A549 (cell line): Measurements from ENCODE around the gene TTC28. TPM values are rescaled to one million over a fixed set of nuclear protein-coding genes. Genes with fewer than 3 reads are reported as not detected.

Experiments
- ATAC-seq, 2 experiments: fragments of 200-7000 bp in 1 of 2; fragments of >200 bp in 1 of 2; cut with Nextera tagmentation in 1 of 2; cut with Tn5 transposase in 1 of 2; 3 replicates each; pipeline versions ENCODE4 v1.8.0 to v1.9.1; 2018 to 2020; ENCODE audit warnings: mild to moderate bottlenecking in 1 of 2, moderate library complexity in 1 of 2
- CTCF ChIA-PET: fragments of 300-600 bp; sonication (Branson Sonifier 250); formaldehyde crosslinking; extraction: SDS; loops from one replicate; lab custom pipeline; 2021; ENCODE audit warnings: antibody characterized with exemption, inconsistent platforms; lab: Yijun Ruan, JAX
- POLR2A ChIA-PET: fragments of 350-600 bp; formaldehyde crosslinking; extraction: SDS; loops from one replicate; lab custom pipeline; 2021; ENCODE audit warnings: antibody characterized with exemption, inconsistent platforms; lab: Yijun Ruan, JAX
- DNase-seq, 2 experiments: peaks; one replicate each; pipeline versions ENCODE4 v3.0.0 to v3.0.0-alpha.2; 2011 to 2016; ENCODE audit warnings: low read depth in 1 of 2, low spot score in 1 of 2
- FAIRE-seq: peaks from 2 replicates; lab custom pipeline; 2011; peaks lifted over from hg19 to GRCh38; lab: Jason Lieb, UNC
- H3K27ac ChIP-seq, 2 experiments: fragments of >200 bp; sonication (Bioruptor Twin); formaldehyde crosslinking; 3 replicates each; pipeline ENCODE4 v1.5.1; 2016 to 2017
- H3K4me1 ChIP-seq: fragments of >200 bp; sonication (Bioruptor Twin); formaldehyde crosslinking; 3 replicates; pipeline ENCODE4 v1.6.1; 2016
- H3K4me2 ChIP-seq: fragments of >200 bp; sonication (Bioruptor Twin); formaldehyde crosslinking; 3 replicates; pipeline ENCODE4 v1.6.1; 2016
- H3K4me3 ChIP-seq: fragments of >200 bp; sonication (Bioruptor Twin); formaldehyde crosslinking; 3 replicates; pipeline ENCODE4 v1.5.1; 2016
- H3K9me3 ChIP-seq: fragments of >200 bp; sonication (Bioruptor Twin); formaldehyde crosslinking; 3 replicates; pipeline ENCODE4 v1.6.1; 2016
- CBX8 ChIP-seq: fragments of 200-600 bp; sonication (generic); IDR thresholded peaks from 2 replicates; pipeline ENCODE4 v1.6.1; 2016
- FOSL2 ChIP-seq, 2 experiments: fragments of 450-650 bp in 1 of 2; fragments of >200 bp in 1 of 2; sonication (Bioruptor Twin) in 1 of 2; formaldehyde crosslinking; IDR thresholded peaks; 2 replicates each; pipeline versions ENCODE4 v1.5.0 to v1.6.1; 2016 to 2020; ENCODE audit warnings: mild to moderate bottlenecking in 1 of 2, moderate library complexity in 1 of 2
- FOXS1 ChIP-seq: fragments of 250-450 bp; sonication (Bioruptor Pico); IDR thresholded peaks from 2 replicates; pipeline ENCODE4 v1.5.0; 2020; ENCODE audit warnings: mild to moderate bottlenecking, moderate library complexity
- GATA3 ChIP-seq: IDR thresholded peaks from 2 replicates; pipeline ENCODE4 v1.6.1; 2012; ENCODE audit warnings: borderline replicate concordance
- HDAC2 ChIP-seq: fragments of 200-600 bp; sonication (generic); IDR thresholded peaks from 2 replicates; pipeline ENCODE4 v1.6.1; 2016
- HOXA7 ChIP-seq: fragments of 250-450 bp; sonication (Bioruptor Pico); IDR thresholded peaks from 2 replicates; pipeline ENCODE4 v1.5.0; 2020; ENCODE audit warnings: mild to moderate bottlenecking, moderate library complexity
- HOXB5 ChIP-seq: fragments of 250-450 bp; sonication (Bioruptor Pico); IDR thresholded peaks from 2 replicates; pipeline ENCODE4 v1.5.0; 2020; ENCODE audit warnings: mild to moderate bottlenecking, moderate library complexity
- MYC ChIP-seq: IDR thresholded peaks from 2 replicates; pipeline ENCODE4 v1.6.1; 2012; ENCODE audit warnings: mild to moderate bottlenecking, inconsistent platforms, low read length, improper control_type of control experiment, borderline replicate concordance
- NFE2L2 ChIP-seq: fragments of 150-350 bp; conservative IDR thresholded peaks from 2 replicates; pipeline ENCODE4 v1.6.1; 2014; ENCODE audit warnings: low read length
- NPAS2 ChIP-seq: fragments of 250-450 bp; sonication (Bioruptor Pico); IDR thresholded peaks from 2 replicates; pipeline ENCODE4 v1.8.0; 2022; ENCODE audit warnings: mild to moderate bottlenecking, moderate library complexity, borderline replicate concordance
- NR3C1 ChIP-seq: fragments of >200 bp; sonication (Bioruptor Twin); formaldehyde crosslinking; IDR thresholded peaks from 3 replicates; pipeline ENCODE4 v1.6.1; 2017
- PBX3 ChIP-seq: IDR thresholded peaks from 2 replicates; pipeline ENCODE4 v1.6.1; 2012
- PHF8 ChIP-seq: fragments of 200-600 bp; sonication (generic); IDR thresholded peaks from 2 replicates; pipeline ENCODE4 v1.6.1; 2016; ENCODE audit warnings: low read depth, mild to moderate bottlenecking, antibody characterized with exemption, moderate library complexity, borderline replicate concordance
- POLR2A ChIP-seq: IDR thresholded peaks from 2 replicates; pipeline ENCODE4 v1.6.1; 2012; ENCODE audit warnings: mild to moderate bottlenecking, low read length
- POLR2AphosphoS2 ChIP-seq: conservative IDR thresholded peaks from 2 replicates; pipeline ENCODE4 v1.6.1; 2012; ENCODE audit warnings: low read length, improper control_type of control experiment, inconsistent platforms
- TFCP2L1 ChIP-seq: fragments of 250-450 bp; sonication (Bioruptor Pico); IDR thresholded peaks from 2 replicates; pipeline ENCODE4 v1.5.0; 2021; ENCODE audit warnings: mild to moderate bottlenecking
- ZSCAN20 ChIP-seq: fragments of 250-450 bp; sonication (Bioruptor Pico); IDR thresholded peaks from 2 replicates; pipeline ENCODE4 v1.8.0; 2022; ENCODE audit warnings: mild to moderate bottlenecking, moderate library complexity
- WGBS: methylation state at CpG from one replicate; pipeline ENCODE4 v1.1.6; 2017; ENCODE audit errors: missing lambda C conversion rate; 5-methylcytosine and 5-hydroxymethylcytosine counted together
- polyA plus RNA-seq, 4 experiments: library from polyadenylated mRNA; depleted of rRNA in 3 of 4; stranded (reverse); fragments of >200 nt; fragmentation: RNase III in 1 of 4; extraction: RNeasy Plus Mini Kit Qiagen cat#74134 plus additional on column Dnase treatment in 1 of 4; gene quantifications; 2 replicates in 3 of 4; 3 replicates in 1 of 4; pipeline ENCODE4 v1.2.3, GENCODE V29; 2011 to 2017
- TF ChIP-seq, protein P1 (sequence below): fragments of 250-450 bp; sonication (Bioruptor Pico); IDR thresholded peaks from 2 replicates; pipeline ENCODE4 v1.5.0; 2021; ENCODE audit warnings: mild to moderate bottlenecking, moderate library complexity, borderline replicate concordance
- TF ChIP-seq, protein P2 (sequence below): fragments of >200 bp; sonication (Bioruptor Twin); formaldehyde crosslinking; IDR thresholded peaks from 2 replicates; pipeline ENCODE4 v1.6.1; 2016
- TF ChIP-seq, protein P3 (sequence below): IDR thresholded peaks from 2 replicates; pipeline ENCODE4 v1.6.1; 2012; ENCODE audit warnings: low read depth, borderline replicate concordance
- TF ChIP-seq, protein P4 (sequence below): fragments of >200 bp; sonication (Bioruptor Twin); formaldehyde crosslinking; IDR thresholded peaks from 3 replicates; pipeline ENCODE4 v1.6.1; 2016

TTC28 gene
- polyA plus RNA-seq, 2 of the 4 experiments (the other 2 are of a cell fraction) = 2.6 to 3.8 TPM

- H3K4me2 ChIP-seq = no peak overlapping the region
- peaks cover 6% of the 10 kb centered on the region; the same call in 2 of the 3 replicates for H3K4me1 ChIP-seq
- no peak overlapping the region for H3K27ac ChIP-seq
- 92% methylated on average over 3 of the region's 3 CpGs for WGBS
- ChIA-PET CTCF (no interaction called here), POLR2A (no interaction called here)
- FAIRE-seq = no peak
- no peak for ATAC-seq
- H3K9me3 ChIP-seq = no peaks in the 10 kb centered on the region
- TF ChIP-seq GATA3 (no peak), ZSCAN20 (CRISPR knock-in tag) (no peak)
- DNase-seq = no peak
- no peak overlapping the region for H3K4me3 ChIP-seq
Measured at GRCh38 chr22:28718044-28718443, 38.4 kb upstream of the TTC28 start.

GRCh38 chr22:28716686-28717085 is 37.0 kb upstream of the TTC28 start:
- TF ChIP-seq FOSL2 (IDR thresholded peaks at IDR 0.05) (no peak), FOSL2 (CRISPR knock-in tag; IDR thresholded peaks at IDR 0.05) (no peak), NR3C1 (no peak), HOXA7 (CRISPR knock-in tag) (no peak), HDAC2 (no peak), FOXS1 (CRISPR knock-in tag) (no peak), POLR2AphosphoS2 (no peak), TFCP2L1 (CRISPR knock-in tag) (no peak), NPAS2 (CRISPR knock-in tag) (no peak), HOXB5 (no peak), PBX3 (no peak), PHF8 (no peak), GATA3 (no peak), CBX8 (no peak), NFE2L2 (no peak), MYC (no peak), POLR2A (no peak)
- TF ChIP-seq, protein P1, sequence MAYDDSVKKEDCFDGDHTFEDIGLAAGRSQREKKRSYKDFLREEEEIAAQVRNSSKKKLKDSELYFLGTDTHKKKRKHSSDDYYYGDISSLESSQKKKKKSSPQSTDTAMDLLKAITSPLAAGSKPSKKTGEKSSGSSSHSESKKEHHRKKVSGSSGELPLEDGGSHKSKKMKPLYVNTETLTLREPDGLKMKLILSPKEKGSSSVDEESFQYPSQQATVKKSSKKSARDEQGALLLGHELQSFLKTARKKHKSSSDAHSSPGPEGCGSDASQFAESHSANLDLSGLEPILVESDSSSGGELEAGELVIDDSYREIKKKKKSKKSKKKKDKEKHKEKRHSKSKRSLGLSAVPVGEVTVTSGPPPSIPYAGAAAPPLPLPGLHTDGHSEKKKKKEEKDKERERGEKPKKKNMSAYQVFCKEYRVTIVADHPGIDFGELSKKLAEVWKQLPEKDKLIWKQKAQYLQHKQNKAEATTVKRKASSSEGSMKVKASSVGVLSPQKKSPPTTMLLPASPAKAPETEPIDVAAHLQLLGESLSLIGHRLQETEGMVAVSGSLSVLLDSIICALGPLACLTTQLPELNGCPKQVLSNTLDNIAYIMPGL (CRISPR knock-in tag) = no peak
- TF ChIP-seq, protein P2, sequence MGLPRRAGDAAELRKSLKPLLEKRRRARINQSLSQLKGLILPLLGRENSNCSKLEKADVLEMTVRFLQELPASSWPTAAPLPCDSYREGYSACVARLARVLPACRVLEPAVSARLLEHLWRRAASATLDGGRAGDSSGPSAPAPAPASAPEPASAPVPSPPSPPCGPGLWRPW = no peak
- TF ChIP-seq, protein P3, sequence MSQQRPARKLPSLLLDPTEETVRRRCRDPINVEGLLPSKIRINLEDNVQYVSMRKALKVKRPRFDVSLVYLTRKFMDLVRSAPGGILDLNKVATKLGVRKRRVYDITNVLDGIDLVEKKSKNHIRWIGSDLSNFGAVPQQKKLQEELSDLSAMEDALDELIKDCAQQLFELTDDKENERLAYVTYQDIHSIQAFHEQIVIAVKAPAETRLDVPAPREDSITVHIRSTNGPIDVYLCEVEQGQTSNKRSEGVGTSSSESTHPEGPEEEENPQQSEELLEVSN = no peak
- TF ChIP-seq, protein P4, sequence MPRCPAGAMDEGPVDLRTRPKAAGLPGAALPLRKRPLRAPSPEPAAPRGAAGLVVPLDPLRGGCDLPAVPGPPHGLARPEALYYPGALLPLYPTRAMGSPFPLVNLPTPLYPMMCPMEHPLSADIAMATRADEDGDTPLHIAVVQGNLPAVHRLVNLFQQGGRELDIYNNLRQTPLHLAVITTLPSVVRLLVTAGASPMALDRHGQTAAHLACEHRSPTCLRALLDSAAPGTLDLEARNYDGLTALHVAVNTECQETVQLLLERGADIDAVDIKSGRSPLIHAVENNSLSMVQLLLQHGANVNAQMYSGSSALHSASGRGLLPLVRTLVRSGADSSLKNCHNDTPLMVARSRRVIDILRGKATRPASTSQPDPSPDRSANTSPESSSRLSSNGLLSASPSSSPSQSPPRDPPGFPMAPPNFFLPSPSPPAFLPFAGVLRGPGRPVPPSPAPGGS = no peak
- Histone ChIP-seq H3K4me2 (no peak overlapping the region), H3K27ac (no peak overlapping the region), H3K4me1 (peaks cover 12% of the 10 kb centered on the region), H3K9me3 (no peaks in the 10 kb centered on the region), H3K4me3 (no peak overlapping the region)
- FAIRE-seq (no peak), DNase-seq (no peak), ATAC-seq (no peak)
- CTCF ChIA-PET = no interaction called here
- WGBS = 96% methylated on average over 3 of the region's 3 CpGs
- POLR2A ChIA-PET = no interaction called here
